A673 (cell line): ENCODE measurements around the gene GTF2I. TPM values are rescaled to one million over a fixed set of nuclear protein-coding genes. Genes with fewer than 3 reads are reported as not detected.
A peak's percentile ranks its signal among the peaks of the same experiment; 100 is the strongest.
"Not testable (repeated sequence)": the region's sequence is repeated elsewhere in the genome, so short reads cannot be mapped to it uniquely, and the experiment has no call there.

Source experiments
- BruUV-seq: library from RNA; stranded (reverse); fragments of 400-500 nt; replicated peaks from 2 replicates; lab custom pipeline; 2021; lab: Mats Ljungman, UMichigan
- CTCF ChIA-PET: fragments of 300-600 bp; sonication (Branson Sonifier 250); formaldehyde crosslinking; loops from one replicate; lab custom pipeline; 2022; ENCODE audit warnings: antibody characterized with exemption; lab: Charles Lee
- POLR2A ChIA-PET: fragments of 300-600 bp; sonication (Branson Sonifier 250); formaldehyde crosslinking; loops from one replicate; lab custom pipeline; 2022; ENCODE audit warnings: antibody characterized with exemption; ENCODE audit not compliant: low non-redundant PET; lab: Charles Lee
- DNase-seq: peaks from one replicate; pipeline ENCODE4 v3.0.0-alpha.2; 2015; ENCODE audit warnings: low spot score
- H3K27ac ChIP-seq: fragments of 200-600 bp; sonication (generic); 2 replicates; pipeline ENCODE4 v1.5.1; 2016; ENCODE audit warnings: mixed run types, low read depth, mild to moderate bottlenecking, mixed read lengths, antibody characterized with exemption, low read length; ENCODE audit not compliant: poor library complexity, severe bottlenecking
- H3K27me3 ChIP-seq: fragments of 200-600 bp; sonication (generic); replicated peaks from 2 replicates; pipeline ENCODE4 v1.6.1; 2017; ENCODE audit warnings: mixed run types, low read depth, mild to moderate bottlenecking, mixed read lengths, antibody characterized with exemption, low read length; ENCODE audit not compliant: insufficient read depth, poor library complexity
- H3K36me3 ChIP-seq: fragments of 200-600 bp; sonication (generic); 2 replicates; pipeline ENCODE4 v1.6.1; 2016; ENCODE audit warnings: mixed run types, mild to moderate bottlenecking, mixed read lengths, antibody characterized with exemption, low read length; ENCODE audit not compliant: insufficient read depth, poor library complexity, severe bottlenecking
- H3K4me1 ChIP-seq: fragments of 200-600 bp; sonication (generic); 2 replicates; pipeline ENCODE4 v1.6.1; 2017; ENCODE audit warnings: mixed run types, mild to moderate bottlenecking, mixed read lengths, antibody characterized with exemption, low read length; ENCODE audit not compliant: insufficient read depth, poor library complexity, severe bottlenecking
- H3K4me3 ChIP-seq: fragments of 200-600 bp; sonication (generic); 2 replicates; pipeline ENCODE4 v1.5.1; 2016; ENCODE audit warnings: low read depth, mixed run types, mild to moderate bottlenecking, mixed read lengths, low read length; ENCODE audit not compliant: poor library complexity, severe bottlenecking
- H3K9me3 ChIP-seq: fragments of 200-600 bp; sonication (generic); 2 replicates; pipeline ENCODE4 v1.6.1; 2016; ENCODE audit warnings: mixed run types, low read depth, mild to moderate bottlenecking, mixed read lengths, antibody characterized with exemption, low read length; ENCODE audit not compliant: poor library complexity, severe bottlenecking
- EZH2 ChIP-seq: fragments of 200-600 bp; sonication (generic); IDR thresholded peaks from 2 replicates; pipeline ENCODE4 v1.6.1; 2017; ENCODE audit warnings: borderline replicate concordance, low read depth, mild to moderate bottlenecking, mixed read lengths, antibody characterized with exemption, low read length; ENCODE audit not compliant: poor library complexity, severe bottlenecking
- intact Hi-C: fragments of 100-400 bp; cut with micrococcal nuclease; formaldehyde crosslinking; loops from one replicate; pipeline ENCODE4 v1.10.0; 2022; ENCODE audit not compliant: unreplicated experiment
- total RNA-seq: library from RNA; stranded (reverse); gene quantifications from 2 replicates; pipeline ENCODE4 v1.2.3, GENCODE V29; 2021
- TF ChIP-seq, protein P1 (sequence below): fragments of 300-800, 200-600 bp; sonication (generic); conservative IDR thresholded peaks from 2 replicates; pipeline ENCODE4 v1.5.1; 2017; ENCODE audit warnings: low read depth, mild to moderate bottlenecking, antibody characterized with exemption, low read length, moderate library complexity, mixed read lengths

GTF2I gene
- total RNA-seq, 1 experiment from 2014 or later: 270 TPM

GRCh38 chr7:74658178-74659004, 873 bp downstream of the GTF2I start:
- peaks cover 3% of the 10 kb centered on the region for H3K36me3 ChIP-seq
- peak overlapping the region; percentile 100 for H3K27ac ChIP-seq
- POLR2A ChIA-PET: interaction anchor here (0.6 kb wide), 2 partner anchors 129 to 140 kb away, joined by 10 to 13 read pairs; no protein-coding TSS in a partner anchor
- no peaks in the 10 kb centered on the region for H3K27me3 ChIP-seq
- H3K9me3 ChIP-seq: no peaks in the 10 kb centered on the region
- peak overlapping the region; percentile 100 for H3K4me3 ChIP-seq
- CTCF ChIA-PET: interaction anchor here (0.6 kb wide), 2 partner anchors 230 to 452 kb away, joined by 3 to 8 read pairs; no protein-coding TSS in a partner anchor
- TF ChIP-seq EZH2: no peak
- TF ChIP-seq, protein P1, sequence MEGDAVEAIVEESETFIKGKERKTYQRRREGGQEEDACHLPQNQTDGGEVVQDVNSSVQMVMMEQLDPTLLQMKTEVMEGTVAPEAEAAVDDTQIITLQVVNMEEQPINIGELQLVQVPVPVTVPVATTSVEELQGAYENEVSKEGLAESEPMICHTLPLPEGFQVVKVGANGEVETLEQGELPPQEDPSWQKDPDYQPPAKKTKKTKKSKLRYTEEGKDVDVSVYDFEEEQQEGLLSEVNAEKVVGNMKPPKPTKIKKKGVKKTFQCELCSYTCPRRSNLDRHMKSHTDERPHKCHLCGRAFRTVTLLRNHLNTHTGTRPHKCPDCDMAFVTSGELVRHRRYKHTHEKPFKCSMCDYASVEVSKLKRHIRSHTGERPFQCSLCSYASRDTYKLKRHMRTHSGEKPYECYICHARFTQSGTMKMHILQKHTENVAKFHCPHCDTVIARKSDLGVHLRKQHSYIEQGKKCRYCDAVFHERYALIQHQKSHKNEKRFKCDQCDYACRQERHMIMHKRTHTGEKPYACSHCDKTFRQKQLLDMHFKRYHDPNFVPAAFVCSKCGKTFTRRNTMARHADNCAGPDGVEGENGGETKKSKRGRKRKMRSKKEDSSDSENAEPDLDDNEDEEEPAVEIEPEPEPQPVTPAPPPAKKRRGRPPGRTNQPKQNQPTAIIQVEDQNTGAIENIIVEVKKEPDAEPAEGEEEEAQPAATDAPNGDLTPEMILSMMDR: no peak
- peak; percentile 97 for DNase-seq
- BruUV-seq: no TSS peak
- intact Hi-C loops: loop anchor here (10.0 kb wide), 1 partner anchor 56 kb away; no protein-coding TSS in a partner anchor
- H3K4me1 ChIP-seq: peaks cover 19% of the 10 kb centered on the region

DNA sequence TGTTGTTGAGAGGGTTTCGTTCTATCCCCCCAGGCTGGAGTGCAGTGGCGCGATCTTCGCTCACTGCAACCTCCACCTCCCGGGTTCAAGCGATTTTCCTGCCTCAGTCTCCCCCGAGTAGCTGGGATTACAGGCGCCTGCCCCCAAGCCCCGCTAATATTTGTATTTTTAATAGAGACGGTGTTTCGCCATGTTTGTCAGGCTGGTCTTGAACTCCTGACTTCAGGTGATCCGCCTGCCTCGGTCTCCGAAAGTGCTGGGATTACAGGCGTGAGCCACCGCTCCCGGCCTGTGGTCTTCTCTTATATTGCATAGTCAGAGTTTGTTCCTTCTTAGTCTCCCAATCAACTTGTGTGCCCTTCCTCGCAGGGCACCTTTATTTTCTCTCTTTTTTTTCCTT, 2.7 kb downstream of the GTF2I start:
- DNase-seq, BruUV-seq, H3K9me3 ChIP-seq, intact Hi-C loops, CTCF ChIA-PET, H3K27me3 ChIP-seq, H3K36me3 ChIP-seq, POLR2A ChIA-PET, H3K4me3 ChIP-seq: not testable (repeated sequence)
- H3K4me1 ChIP-seq: peaks cover 19% of the 10 kb centered on the region
- peak overlapping the region; percentile 5 for H3K27ac ChIP-seq

- H3K4me3 ChIP-seq, intact Hi-C loops, H3K9me3 ChIP-seq, BruUV-seq, H3K27me3 ChIP-seq, CTCF ChIA-PET, DNase-seq, H3K27ac ChIP-seq, POLR2A ChIA-PET: not testable (repeated sequence)
- peaks cover 12% of the 10 kb centered on the region for H3K4me1 ChIP-seq
- peaks cover 21% of the 10 kb centered on the region for H3K36me3 ChIP-seq
Measured at GRCh38 chr7:74661836-74662794, 4.6 kb downstream of the GTF2I start.
